HG02763 (cell line): ENCODE data around the gene CAMTA1.
"Not testable (repeated sequence)": the region's sequence is repeated elsewhere in the genome, so short reads cannot be mapped to it uniquely, and the experiment has no call there.

Source experiments
- ATAC-seq: cut with Tn5 transposase; IDR thresholded peaks from one replicate; pipeline ENCODE4 v1.9.1; 2021; ENCODE audit warnings: mild to moderate bottlenecking, moderate library complexity; ENCODE audit not compliant: unreplicated experiment

The CAMTA1 gene

DNA sequence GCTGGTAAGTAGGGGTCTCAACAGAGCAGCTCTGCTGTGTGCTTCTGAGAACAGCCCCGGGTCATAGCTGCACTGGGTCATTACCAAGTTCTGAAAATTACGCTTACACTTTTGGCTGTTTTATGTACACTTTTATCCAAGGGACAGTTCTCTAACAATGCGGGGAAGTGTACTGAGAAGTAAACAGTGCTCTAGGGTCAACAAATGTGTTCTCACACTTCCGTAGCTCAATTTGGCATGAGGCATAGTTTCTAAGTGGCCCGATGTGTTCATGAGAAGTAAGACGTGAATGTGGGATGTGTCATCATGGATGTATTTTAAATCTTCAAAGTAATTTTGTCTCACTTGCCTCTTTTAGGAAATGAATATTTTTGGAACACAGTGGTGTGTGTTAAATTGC lies 975.0 kb downstream of the CAMTA1 start:
- no peak for ATAC-seq

DNA sequence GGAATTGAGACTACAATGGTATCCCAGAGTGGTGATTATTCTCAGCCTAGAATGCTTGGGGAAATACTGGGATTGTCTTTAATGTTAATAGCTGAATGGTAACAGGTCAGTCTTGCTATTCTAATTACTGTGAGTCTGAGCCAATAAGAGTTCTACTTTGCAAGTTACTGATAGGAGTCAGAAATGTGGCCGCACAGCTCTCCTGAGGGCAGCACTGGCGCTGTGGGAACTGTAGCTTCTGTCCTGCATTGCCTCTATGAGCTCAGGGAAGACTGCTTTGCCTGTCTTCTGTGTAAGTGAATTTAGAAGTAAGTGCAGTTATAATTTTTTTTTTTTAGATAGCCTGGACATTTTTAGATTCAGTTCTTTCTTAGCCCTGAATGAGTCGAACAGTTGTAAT lies 975.8 kb downstream of the CAMTA1 start:
- no peak for ATAC-seq

DNA sequence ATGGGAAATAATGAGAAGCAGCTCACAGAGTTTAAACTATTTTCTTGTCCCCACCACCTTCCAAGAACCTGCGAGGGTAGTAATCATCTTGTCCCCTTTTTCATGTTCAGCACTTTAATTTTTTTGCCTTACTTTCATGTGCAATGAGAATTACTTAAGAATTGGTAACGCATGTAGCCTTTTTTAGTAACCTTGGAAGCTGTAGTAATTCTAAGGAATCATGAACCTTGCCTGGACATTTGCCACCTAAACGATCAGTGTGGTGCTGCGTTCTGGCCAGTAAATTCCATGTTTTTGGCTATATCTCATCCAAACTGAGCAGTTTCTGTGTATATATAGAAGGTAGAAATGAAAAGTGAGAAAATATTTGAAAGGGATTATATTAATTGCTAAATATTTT lies 981.9 kb downstream of the CAMTA1 start:
- no peak for ATAC-seq

GRCh38 chr1:7768583-7768982 lies 983.3 kb downstream of the CAMTA1 start:
- ATAC-seq, result no peak

DNA sequence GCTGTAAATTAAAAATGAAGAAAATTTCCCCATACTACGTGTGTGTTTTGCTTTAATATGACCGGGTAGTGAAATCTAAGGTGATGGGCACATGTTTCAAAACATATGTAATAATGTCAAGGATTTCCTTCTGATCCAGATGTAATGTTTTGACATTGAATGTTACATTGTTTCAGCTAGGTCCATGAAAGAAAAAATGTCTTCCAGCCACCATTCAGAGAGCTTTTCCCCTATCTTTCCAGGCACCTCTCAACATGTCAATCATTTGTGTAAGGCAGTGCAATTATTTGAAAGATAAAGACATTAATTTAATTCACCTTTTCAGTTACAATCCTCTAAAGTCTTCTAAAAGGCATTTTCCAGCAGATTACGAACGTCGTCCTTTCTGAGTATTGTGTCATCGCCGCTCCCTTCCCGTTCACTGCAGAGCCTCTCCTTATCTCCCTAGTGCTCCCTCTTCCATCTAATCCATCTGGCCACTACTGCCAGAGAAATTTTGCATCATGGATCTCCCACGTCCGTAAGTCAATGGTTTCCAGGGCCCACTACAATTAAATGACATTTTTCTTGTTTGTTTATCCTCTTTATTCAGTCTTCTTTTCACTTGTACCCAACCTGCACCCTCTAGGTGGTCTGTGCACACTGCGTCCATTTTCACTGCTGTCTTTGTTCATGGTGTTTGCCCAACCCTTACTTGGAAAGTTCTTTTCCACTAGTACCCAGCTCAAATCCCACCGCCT lies 984.6 kb downstream of the CAMTA1 start:
- no peak for ATAC-seq

DNA sequence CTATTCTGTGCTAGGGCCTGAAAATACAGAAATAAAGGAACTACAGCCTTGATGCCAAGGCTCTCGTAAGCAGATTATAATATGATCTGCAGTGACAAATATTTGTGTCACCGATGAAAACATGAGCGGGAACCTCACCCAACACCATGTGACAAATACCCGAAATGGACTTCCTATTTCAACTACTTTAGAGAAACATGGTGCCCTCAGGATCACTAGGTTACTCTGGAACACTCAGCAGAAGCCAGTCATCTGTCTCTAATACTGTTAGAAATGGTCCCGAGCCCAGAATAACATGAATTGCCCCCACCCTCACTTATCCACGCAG lies 985.4 kb downstream of the CAMTA1 start:
- no peak for ATAC-seq

DNA sequence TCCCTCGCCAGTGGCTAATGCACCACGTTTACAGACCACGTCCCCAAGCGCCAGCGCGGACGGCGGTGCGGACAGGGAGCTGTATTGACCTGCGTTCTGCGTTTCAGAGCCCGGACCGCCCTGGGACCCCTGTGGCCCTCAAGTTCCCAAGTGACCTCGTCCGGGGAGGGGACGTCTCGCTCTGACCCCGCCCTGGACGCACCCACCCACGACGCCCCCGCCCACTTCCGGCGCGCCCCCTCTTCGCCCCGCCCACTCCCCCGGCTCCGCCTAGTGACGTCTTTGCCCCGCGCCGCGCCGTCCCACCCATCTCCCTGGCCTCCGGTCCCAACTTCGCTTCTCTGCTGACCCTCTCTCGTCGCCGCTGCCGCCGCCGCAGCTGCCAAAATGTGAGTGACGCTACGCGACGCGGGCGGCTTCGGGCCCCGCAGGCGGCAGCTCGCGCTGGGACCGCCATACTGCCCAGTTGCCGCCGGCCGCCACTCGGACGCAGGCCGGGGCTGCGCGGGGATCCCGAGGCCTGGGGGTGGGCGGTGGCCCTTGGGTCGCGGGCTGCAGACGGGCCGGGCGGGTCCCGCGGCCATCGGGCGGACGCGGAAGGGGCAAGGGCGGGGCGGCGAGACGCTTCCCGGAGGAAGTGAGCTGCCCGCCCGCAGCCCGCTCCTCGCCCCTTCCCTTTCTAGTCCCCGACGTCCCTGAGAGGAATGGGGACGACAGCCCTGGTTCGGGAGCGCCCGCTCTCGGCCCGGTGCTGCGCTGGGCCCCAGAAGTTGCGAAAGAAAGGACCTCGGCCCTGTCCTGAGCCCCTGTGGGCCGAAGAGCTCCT lies 986.0 kb downstream of the CAMTA1 start, which contains the start of gene VAMP3:
Gene VAMP3, plus strand, starts transcription at position 300 of the 826 bp plus-strand sequence. Its CDS starts 88 bp downstream, at position 388.
- peak; percentile 76 for ATAC-seq

- ATAC-seq, result no peak
Measured at GRCh38 chr1:7771823-7772299, 986.6 kb downstream of the CAMTA1 start.

DNA sequence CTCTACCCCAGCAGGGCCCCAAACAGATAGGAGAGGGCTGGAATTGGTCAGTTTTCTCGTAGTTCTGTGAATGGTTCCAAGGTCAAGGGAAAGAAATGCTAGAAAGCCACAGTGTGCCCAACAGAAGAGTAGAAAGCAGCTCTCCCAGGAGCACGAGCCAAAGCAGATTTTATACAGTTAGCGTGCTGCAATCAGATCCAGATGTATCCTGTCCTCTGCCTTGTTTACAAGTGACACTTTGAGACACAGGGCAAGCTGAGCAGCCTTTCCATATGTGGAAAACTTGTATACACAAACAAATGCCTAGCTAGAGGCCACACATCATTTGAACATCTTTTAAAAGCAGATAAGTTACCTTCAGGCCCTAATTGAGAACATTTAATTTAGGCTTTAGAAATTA lies 992.3 kb downstream of the CAMTA1 start:
- ATAC-seq, result no peak

- ATAC-seq, result no peak
Measured at GRCh38 chr1:7778133-7778628, 992.9 kb downstream of the CAMTA1 start.

GRCh38 chr1:7780976-7781375 lies 995.7 kb downstream of the CAMTA1 start:
- ATAC-seq, result no peak

GRCh38 chr1:7781501-7781900 lies 996.2 kb downstream of the CAMTA1 start:
- ATAC-seq, result no peak

GRCh38 chr1:7781923-7782495 lies 996.8 kb downstream of the CAMTA1 start:
- no peak for ATAC-seq

GRCh38 chr1:7783178-7783711 lies 998.0 kb downstream of the CAMTA1 start:
- ATAC-seq, result no peak

DNA sequence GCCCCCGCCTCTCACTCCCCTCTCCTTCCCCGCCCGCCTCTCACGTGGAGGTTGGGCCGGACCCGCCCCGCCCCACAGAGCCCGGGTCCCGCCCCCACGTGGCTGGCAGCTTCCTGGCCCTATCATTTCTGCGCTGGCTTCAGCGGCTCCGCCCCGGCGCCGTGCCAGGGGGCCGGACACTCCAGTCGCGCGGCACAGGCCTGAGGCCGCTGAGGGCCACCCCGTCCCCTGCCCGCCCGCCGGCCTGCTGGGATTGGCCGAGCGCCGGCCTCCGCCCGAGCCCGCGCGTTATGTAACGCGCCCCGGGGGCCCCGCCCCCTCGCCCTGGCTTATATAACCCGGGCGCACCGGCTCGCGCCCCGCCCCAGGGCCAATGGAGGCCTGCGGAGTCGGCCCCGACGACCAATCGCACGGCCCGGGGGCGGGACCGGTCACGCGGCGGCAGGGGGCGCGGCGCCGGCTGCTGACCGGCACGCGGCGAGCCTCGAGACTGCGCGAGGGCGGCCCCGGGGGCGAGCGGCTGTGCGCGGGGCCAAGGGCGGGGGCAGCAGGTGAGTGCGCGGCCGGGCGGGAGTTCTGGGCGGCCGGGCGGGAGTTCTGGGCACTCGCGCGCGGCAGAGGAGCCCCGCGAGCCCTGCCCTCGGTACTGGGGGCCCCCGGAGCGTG lies 998.7 kb downstream of the CAMTA1 start, which contains the start of gene PER3:
Gene PER3, plus strand, starts transcription at position 466 of the 666 bp plus-strand sequence. CDS start 587 bp downstream, outside the sequence.
- peak; percentile 86 for ATAC-seq

DNA sequence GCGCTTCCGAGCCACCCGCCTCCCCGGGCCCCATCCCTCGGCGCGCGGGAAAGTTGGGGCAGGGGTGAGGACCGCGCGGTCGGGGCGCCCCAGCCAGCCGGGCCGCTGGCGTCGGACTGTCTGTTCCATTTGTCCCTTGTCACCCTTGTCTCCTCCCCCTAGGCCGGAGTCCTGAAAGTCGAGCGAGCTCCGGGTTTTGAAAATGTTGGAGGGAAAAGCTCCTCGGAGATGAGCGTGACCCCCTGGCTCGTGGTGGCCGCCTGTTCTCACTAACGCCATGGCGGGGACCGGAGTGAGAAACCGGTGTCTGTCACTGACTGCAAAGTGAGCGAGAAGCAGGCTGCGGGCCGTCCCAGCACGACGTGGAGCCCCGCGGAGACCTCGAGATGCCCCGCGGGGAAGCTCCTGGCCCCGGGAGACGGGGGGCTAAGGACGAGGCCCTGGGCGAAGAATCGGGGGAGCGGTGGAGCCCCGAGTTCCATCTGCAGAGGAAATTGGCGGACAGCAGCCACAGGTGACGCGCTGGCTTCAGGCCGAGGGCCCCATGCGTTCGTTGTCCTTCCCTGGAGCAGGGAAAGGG lies 999.3 kb downstream of the CAMTA1 start:
- no peak for ATAC-seq

DNA sequence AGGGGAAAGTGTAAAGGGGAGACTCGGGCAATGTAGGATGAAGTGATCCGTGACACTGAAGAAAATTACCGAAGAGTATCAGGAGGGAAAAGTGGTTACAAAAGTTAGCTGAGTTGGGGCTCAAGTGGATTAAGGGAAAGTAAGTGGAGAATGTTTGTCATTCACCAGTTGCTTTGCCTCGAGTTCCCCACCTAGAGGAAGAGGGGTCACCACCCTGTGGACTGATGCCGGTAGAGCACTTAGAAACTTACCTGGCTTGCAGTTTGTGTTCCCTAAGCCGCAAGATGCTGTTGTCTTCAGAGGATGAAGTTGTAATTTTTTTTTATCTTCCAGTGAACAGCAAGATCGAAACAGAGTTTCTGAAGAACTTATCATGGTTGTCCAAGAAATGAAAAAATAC lies 999.9 kb downstream of the CAMTA1 start:
- no peak for ATAC-seq

- no peak for ATAC-seq
Measured at GRCh38 chr1:7786795-7787194, 1001.5 kb downstream of the CAMTA1 start.

DNA sequence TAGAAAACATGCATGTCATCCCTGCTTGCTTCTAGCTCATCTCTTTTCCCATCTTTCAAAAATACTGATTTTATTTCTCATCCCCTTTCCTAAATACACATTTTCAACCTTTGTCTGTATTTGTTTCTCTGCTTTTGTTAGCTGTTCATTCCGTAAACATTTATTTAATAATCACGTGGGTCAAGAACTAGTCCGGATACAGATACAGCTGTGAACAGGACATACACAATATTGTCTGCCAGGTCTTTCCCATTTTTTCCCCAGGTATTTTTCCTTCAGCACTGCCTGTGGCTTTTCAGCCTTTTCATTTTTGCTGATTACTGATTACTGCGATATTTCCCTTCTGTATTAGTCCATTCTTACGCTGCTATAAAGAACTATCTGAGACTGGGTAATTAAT lies 1004.6 kb downstream of the CAMTA1 start:
- no peak for ATAC-seq

DNA sequence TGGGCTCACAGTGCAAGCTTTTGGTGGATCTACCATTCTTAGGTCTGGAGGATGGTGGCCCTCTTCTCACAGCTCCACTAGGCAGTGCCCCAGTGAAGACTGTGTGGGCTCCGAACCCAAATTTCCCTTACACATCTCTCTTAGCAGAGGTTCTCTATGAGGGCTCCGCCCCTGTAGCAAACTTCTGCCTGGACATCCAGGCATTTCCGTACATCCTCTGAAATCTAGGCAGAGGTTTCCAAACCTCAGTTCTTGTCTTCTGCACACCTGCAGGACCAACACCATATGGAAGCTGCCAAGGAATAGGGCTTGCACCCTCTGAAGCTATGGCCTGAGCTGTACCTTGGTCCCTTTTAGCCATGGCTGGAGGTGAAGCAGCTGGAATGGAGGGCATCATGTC lies 1005.8 kb downstream of the CAMTA1 start:
- ATAC-seq, result not testable (repeated sequence)
